GM04503 (cell line): Measurements from ENCODE around the gene PKDREJ.
"Not testable (repeated sequence)": the region's sequence is repeated elsewhere in the genome, so short reads cannot be mapped to it uniquely, and the experiment has no call there.

Experiments
- DNase-seq: peaks from one replicate; pipeline ENCODE4 v3.0.0-alpha.2; 2012; ENCODE audit warnings: low read depth

Gene PKDREJ, protein sequence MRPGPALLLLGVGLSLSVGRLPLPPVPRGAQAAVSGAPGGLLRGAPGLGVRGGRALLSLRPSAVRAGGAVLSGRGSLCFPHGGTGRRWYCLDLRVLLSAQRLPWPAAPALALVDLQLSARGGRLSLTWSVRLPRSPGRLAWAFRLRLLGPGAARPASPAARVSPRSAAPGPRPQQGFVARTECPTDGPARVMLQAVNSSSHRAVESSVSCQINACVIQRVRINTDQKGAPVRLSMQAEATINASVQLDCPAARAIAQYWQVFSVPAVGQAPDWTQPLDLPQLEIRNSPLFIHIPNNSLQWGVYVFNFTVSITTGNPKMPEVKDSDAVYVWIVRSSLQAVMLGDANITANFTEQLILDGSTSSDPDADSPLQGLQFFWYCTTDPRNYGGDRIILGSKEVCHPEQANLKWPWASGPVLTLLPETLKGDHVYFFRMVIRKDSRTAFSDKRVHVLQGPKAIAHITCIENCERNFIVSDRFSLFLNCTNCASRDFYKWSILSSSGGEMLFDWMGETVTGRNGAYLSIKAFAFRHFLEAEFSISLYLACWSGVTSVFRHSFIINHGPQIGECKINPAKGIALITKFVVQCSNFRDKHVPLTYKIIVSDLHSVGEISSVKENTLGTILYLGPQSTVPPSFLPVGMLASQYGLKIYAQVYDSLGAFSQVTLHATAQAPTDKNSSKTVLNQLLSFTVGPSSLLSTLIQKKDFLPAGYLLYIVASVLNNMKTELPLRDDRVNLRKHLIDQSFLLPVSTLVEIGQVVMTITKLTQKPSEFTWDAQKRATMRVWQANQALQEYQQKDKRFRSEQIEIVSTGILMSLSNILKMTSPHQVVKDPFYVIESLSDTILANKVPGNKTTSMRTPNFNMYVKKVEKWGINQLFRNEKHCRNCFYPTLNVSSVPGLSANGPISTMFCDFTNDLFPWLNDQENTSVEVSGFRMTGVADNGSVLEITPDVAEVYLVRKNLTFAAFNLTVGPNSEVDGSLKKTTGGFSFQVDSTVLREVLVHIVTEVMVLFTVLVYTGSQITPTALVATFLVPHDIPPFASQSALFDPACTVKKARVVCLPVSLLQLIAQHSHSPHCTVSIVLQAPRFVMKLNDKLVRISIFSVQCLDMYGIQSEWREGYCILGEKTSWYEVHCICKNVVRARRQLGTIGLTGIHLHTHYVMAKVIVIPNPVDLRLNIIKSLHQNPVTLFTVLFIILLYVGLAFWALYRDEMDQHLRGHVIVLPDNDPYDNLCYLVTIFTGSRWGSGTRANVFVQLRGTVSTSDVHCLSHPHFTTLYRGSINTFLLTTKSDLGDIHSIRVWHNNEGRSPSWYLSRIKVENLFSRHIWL (N-terminal part only)

DNA sequence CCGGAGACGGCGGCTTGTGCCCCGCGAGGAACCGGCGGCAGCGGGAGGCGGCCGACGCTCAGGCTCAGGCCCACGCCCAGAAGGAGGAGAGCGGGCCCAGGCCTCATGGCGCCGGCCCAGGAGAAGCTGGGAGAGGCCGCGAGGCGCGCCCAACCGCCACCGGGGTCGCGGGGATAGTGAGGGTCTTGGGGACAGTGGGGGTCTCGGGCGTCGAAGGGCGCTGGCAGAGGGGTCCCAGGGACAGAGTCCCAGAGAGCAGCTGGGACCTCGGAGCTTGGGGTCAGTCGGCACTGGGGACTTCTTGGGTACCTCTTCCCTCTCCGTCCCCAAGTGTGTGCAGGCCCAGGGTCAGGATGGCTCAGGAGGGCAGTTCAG lies at the start of gene PKDREJ:
TSS of gene PKDREJ (minus strand) at position 128 of the 375 bp plus-strand sequence. CDS start at position 107, 21 bp downstream.
- no peak for DNase-seq

DNA sequence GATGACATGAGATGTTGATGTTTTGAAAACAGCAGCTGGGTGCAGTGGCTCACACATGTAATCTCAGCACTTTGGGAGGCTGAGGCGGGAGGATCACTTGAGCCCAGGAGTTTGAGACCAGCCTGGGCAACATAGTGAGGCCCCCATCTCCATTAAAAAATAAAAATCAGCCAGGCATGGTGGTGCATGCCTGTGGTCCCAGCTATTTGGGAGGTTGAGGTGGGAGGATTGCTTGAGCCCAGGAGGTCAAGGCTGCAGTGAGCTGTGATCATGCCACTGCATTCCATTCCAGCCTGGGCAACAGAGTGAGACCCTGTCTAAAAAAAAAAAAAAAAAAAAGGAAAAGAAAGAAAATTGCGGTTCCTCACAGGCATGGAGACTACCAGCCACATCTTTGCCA lies 49.7 kb upstream of the PKDREJ start:
- not testable (repeated sequence) for DNase-seq

DNA sequence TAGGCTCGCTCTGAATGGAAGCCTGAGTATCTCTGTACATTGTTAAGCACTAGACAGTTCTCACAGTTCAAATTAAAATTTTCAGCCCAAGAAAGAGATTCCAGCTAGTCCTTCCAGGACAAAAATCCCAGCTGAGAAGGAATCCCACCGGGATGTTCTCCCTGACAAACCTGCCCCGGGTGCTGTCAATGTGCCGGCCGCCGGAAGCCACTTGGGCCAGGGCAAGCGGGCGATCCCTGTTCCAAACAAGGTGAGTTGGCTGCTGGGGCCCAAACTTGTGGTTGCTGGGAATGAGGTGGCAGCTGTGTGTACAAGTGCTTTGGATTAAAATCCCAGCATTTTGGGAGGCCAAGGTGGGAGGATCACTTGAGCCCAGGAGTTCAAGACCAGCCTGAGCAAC lies 48.9 kb upstream of the PKDREJ start:
- no peak for DNase-seq

GRCh38 chr22:46309526-46310085 lies 46.5 kb upstream of the PKDREJ start:
- no peak for DNase-seq

GRCh38 chr22:46308283-46308988 lies 45.3 kb upstream of the PKDREJ start:
- no peak for DNase-seq

- no peak for DNase-seq
These were observed 40.3 kb upstream of the PKDREJ start for GRCh38 chr22:46303347-46303965.

DNA sequence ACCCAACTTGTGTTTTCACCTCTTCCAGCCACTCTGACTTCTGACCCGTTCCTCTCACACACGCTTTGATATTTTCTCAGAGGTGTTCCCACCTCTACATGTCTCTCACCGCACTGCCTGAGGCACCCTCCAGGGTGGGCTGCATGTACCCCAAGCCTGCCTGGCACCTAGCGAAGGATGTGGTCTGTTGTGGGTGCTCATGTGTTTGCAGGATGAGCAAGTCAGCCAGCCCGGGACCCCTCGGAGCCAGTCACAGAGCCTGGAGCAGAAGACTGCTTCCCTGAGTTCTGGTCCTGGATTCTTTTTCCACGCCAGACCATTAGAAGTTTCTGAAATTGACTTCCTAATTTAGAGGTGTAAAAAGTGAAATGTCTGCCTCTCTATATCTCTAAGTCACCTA lies 37.3 kb upstream of the PKDREJ start:
- no peak for DNase-seq

DNA sequence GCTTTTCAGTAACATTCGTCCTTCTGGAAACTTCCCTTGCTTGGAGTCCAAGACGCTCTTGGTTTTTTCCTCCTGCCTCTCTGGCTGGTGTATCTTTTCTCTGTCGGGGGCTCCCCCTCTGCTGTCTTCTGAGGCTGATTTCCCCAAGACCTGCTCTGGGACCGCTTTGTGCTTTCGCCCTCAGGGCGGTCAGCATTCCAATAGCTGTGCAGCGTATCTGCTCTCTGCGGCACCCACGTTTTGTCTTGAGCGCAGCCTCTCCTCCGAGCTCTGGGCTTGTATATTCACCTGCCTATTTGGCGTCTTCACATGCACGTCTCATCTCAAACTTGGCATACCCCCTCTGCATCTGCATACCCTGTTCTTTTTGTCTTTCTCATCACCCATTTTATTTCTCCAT lies 36.0 kb upstream of the PKDREJ start:
- DNase-seq: no peak

DNA sequence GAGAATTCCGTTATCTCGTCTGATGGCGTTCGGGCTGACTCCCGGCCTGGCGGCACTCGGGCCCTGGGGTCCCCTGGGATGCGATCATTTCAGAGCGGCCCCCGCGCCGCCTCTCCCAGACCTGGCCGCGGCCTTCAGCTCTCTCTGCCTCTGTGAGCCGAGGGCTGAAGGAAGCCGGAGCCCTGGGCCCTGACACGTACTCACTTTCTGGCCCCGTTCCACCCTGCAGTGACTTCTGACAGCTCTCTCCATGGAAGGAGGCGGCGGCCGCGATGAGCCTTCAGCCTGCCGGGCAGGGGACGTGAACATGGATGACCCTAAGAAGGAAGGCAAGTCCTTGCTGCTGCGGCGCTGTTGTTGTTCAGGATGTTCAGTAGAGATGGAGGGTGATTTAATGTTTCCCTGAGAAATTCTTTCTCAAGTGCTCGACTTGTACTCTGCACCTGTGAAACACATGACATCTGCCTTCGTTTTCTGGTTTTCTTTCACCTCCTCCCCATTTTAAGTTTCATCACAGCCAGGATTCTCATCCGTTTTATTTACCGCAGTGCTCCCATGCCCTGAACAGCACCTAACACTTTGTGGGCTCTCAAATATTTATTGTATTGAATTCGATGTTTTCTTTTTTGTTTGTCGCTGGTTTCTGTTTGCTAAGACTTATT lies 34.1 kb upstream of the PKDREJ start:
- DNase-seq: no peak

DNA sequence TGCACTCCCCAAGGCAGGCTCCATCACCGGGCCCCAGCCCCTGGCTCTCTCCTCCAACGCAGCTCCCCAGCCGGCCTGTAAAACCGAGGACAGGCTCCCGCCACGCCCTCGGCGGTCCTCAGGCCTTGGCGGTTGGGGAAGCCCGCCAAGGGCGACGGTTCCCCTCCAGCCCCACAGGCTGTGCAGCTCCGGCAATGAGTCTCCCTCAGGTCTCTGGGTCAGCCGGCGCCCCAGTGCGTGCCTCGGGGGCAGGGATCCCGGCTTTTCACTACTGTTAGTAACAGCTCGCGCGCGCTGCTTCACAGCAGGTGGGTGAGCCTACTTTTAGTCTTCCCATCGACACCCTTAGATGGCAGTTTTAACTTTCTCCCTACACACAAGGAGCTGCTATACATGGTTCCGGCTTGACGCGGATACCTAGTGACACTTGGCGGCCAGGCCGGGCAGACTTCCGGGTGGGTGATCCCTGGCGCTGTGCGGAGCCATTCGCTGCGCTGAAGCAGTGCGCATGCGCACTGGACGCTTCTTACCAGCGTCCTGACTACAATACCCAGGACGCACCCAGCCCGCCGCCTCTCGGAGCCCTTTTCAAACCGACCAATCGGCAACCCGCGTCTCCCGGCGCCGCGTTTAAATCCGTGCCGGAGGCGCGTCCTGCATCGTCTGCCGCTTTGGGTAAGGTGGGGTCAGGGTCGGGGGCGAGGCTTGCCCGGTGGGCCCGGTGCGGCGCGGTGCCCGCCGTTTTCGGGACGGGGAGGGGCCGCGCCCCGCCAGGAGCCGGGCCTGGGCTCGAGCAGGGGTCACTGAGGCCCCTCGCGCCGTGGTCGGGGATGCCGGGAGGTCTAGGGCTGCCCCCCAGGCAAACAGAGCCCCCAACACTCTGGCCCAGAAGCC lies 33.4 kb upstream of the PKDREJ start, which contains the start of gene GTSE1:
TSS of gene GTSE1 (plus strand) at position 614 of the 894 bp plus-strand sequence. CDS start 531 bp downstream, outside the sequence.
- DNase-seq: peak; percentile 75

GRCh38 chr22:46295277-46295971 lies 32.3 kb upstream of the PKDREJ start:
- no peak for DNase-seq

DNA sequence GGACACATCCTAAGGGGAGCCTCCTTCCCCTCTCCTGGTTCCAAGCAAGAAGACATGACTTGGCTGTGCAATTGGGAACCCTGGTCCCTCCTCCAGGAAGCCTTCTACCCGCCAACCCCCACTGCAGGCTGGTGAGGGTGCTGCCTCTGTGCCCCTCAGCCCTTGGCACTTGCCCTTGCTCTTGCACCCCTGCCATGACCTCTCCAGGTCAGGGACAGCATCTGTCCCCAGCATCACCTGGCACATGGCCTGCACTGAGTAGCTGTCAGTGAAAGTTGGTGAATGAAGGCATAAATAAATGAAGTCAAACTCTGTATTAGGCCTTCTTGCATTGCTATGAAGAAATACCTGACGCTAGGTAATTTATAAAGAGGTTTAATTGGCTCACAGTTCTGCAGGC lies 31.6 kb upstream of the PKDREJ start:
- no peak for DNase-seq

DNA sequence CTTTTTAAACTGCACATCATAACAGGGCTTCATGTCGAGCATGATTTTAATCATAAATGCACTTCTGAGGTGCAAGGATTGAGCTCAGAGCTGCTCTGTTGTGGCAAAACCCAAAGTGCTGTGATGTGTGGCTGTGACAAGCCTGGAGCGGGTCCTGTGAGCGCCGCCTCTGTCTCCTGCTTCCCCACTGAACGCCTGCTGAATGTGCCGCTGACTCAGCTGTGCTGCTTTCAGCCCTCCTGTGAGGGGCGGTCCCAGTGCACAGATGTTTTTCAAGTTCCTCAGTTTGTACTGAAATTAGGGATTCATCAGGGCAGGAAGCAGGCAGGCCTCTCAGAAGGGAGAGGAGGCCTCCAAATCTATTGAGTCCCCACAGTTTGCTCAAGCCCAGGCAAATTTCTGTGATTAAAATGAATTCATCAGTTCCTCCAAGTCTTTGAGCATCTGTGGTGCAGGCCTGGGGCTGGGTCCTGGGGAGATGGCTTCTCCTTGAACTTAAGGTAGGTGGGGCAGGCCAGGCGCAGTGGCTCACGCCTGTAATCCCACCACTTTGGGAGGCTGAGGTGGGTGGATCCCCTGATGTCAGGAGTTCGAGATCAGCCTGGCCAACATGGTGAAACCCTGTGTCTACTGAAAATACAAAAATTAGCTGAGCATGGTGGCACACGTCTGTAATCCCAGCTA lies 30.6 kb upstream of the PKDREJ start:
- DNase-seq: peak; percentile 27

- no peak for DNase-seq
These were observed 29.6 kb upstream of the PKDREJ start for GRCh38 chr22:46292732-46293131.

GRCh38 chr22:46292173-46292572 lies 29.0 kb upstream of the PKDREJ start:
- no peak for DNase-seq

- DNase-seq: no peak
These were observed 28.0 kb upstream of the PKDREJ start for GRCh38 chr22:46290843-46291785.
